Esophagus squamous epithelium (tissue), 5 donors: Measurements from ENCODE around the gene ADAMTS1. TPM values are rescaled to one million over a fixed set of nuclear protein-coding genes. Genes with fewer than 3 reads are reported as not detected.

Experiments
- DNase-seq: peaks from one replicate; lab custom pipeline; 2025; lab: John Stamatoyannopoulos, UW
- H3K27ac ChIP-seq, 4 donors: fragments of 200-600 bp; sonication (generic); one replicate each; pipeline ENCODE4 v1.5.1; 2016 to 2019; ENCODE audit warnings: mild to moderate bottlenecking in 1 of 4
- H3K27me3 ChIP-seq, 4 donors: fragments of 200-600 bp; sonication (generic); 1 replicate in 3 of 4; 2 replicates in 1 of 4; pipeline versions ENCODE4 v1.5.1 to v1.6.0; 2017 to 2021; ENCODE audit warnings: antibody characterized with exemption in 1 of 4
- H3K36me3 ChIP-seq, 3 donors: fragments of 200-600 bp; sonication (generic); one replicate each; pipeline ENCODE4 v1.5.1; 2016 to 2019
- H3K4me1 ChIP-seq, 3 donors: fragments of 200-600 bp; sonication (generic); one replicate each; pipeline ENCODE4 v1.5.1; 2017 to 2019
- H3K4me3 ChIP-seq, 4 donors: fragments of 200-600 bp; sonication (generic); 1 replicate in 3 of 4; 2 replicates in 1 of 4; pipeline ENCODE4 v1.5.1; 2016 to 2019; ENCODE audit warnings: mild to moderate bottlenecking in 2 of 4, moderate library complexity in 1 of 4
- H3K9me3 ChIP-seq, 3 donors: fragments of 200-600 bp; sonication (generic); one replicate each; pipeline ENCODE4 v1.5.1; 2016 to 2019
- CTCF ChIP-seq, 6 experiments: fragments of 450-650 bp in 4 of 6; fragments of 200-600 bp in 2 of 6; sonication (generic) in 2 of 6; IDR thresholded peaks; one replicate each; pipeline ENCODE4 v1.5.1; 2016 to 2019; ENCODE audit warnings: antibody characterized with exemption in 6 of 6, mild to moderate bottlenecking in 4 of 6, moderate library complexity in 4 of 6
- POLR2A ChIP-seq, 4 donors: fragments of 450-650 bp; IDR thresholded peaks; one replicate each; pipeline ENCODE4 v1.6.1; 2017; ENCODE audit warnings: antibody characterized with exemption in 4 of 4, mild to moderate bottlenecking in 4 of 4, moderate library complexity in 3 of 4
- WGBS, 2 donors: methylation state at CpG; one replicate each; pipeline ENCODE4 v1.1.5; 2018; 5-methylcytosine and 5-hydroxymethylcytosine counted together
- intact Hi-C: fragments of 100-400 bp; cut with DNase I; formaldehyde crosslinking; loops from one replicate; pipeline ENCODE4 v1.15.0; 2022
- total RNA-seq, 4 donors: library from RNA; depleted of rRNA; stranded (reverse); fragments of >200 nt; gene quantifications; one replicate each; pipeline ENCODE4 v1.1.0, GENCODE V29; 2016
- donor health status: DM: yes; HTN: yes; CAD: no.

The ADAMTS1 gene
- total RNA-seq, 4 donors from 2014 or later, result 2.8 to 33.0 (median 19.3) TPM

- no peak overlapping the region for H3K4me3 ChIP-seq
- no peaks in the 10 kb centered on the region for H3K9me3 ChIP-seq
- H3K4me1 ChIP-seq, result no peaks in the 10 kb centered on the region
- no peaks in the 10 kb centered on the region for H3K36me3 ChIP-seq
- WGBS, 2 donors, result 78 to 88% methylated on average over 2 of the region's 2 CpGs
- no peak for TF ChIP-seq CTCF (IDR thresholded peaks at IDR 0.05)
- TF ChIP-seq POLR2A (IDR thresholded peaks at IDR 0.05), result no peak
- no peaks in the 10 kb centered on the region for H3K27me3 ChIP-seq
- peak overlapping the region in 1 of 4 donors; percentile 26 for H3K27ac ChIP-seq
- intact Hi-C loops, result no loop called here
- DNase-seq, result no peak
Observed at GRCh38 chr21:26811482-26811881, 33.7 kb downstream of the ADAMTS1 start.

DNA sequence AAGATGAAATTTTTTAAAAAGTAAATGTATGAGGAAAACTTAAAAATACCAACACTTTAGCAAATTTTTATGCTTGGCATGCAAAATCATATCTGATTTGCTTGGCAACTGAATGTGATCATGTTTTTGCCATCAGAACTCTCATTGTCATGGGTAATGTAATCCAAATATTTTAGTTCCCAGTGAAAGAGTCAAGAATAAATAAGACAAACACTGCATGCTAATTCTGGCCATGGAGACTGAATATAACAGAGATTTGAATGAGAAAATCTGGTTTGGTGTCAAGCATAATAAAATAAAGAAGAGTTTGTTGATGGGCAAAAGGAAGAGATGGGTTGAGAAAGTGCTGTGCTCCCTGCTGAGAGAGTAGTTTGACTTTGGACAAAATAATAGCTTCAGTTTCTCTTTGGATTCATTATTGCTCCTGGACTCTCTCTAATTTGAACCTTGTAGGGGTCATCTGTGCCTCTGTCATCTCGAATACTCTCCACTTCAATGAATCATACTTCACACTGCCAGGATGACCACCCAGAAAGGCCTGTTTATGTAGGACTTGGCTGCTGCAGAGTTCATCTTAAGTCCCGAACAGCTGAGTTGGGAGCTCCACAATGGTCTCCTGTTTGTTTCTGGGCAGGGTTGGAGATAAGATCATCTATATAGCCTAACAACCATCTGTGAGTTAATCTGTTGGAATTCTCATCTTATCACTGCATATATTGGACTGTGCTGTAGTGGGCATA lies 34.4 kb downstream of the ADAMTS1 start:
- Histone ChIP-seq H3K9me3 (no peaks in the 10 kb centered on the region), H3K27ac (peak overlapping the region in 1 of 4 donors; percentile 26), H3K4me3 (no peak overlapping the region), H3K27me3 (no peaks in the 10 kb centered on the region), H3K36me3 (no peaks in the 10 kb centered on the region), H3K4me1 (no peaks in the 10 kb centered on the region)
- intact Hi-C loops, result no loop called here
- WGBS, 2 donors, result 45 to 75% methylated on average over 2 of the region's 2 CpGs
- TF ChIP-seq POLR2A (IDR thresholded peaks at IDR 0.05) (no peak), CTCF (IDR thresholded peaks at IDR 0.05) (no peak)
- no peak for DNase-seq

DNA sequence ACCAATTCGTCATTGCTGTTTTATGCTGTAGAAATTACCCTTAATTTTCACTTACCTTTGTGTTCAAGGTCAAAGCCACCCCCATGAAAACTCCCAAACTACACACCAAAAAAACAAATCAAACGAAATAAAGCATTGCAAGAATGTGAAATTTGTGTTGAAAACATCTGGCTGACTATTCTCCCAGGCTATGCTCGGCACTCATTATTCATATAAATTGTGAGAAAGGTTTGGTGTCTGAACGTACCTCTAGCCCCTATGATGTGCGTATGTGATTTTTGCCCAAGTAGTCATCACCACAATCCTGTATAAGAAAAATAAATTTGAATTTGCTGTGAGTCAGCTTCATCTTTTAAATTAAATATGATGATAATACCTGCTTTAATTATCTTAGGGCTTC lies 34.9 kb downstream of the ADAMTS1 start:
- no peak overlapping the region for H3K4me3 ChIP-seq
- 77 to 80% methylated on average over 5 of the region's 5 CpGs for WGBS, 2 donors
- no peak for DNase-seq
- intact Hi-C loops, result no loop called here
- TF ChIP-seq CTCF (IDR thresholded peaks at IDR 0.05) (no peak), POLR2A (IDR thresholded peaks at IDR 0.05) (no peak)
- H3K4me1 ChIP-seq, result no peaks in the 10 kb centered on the region
- no peaks in the 10 kb centered on the region for H3K27me3 ChIP-seq
- no peaks in the 10 kb centered on the region for H3K9me3 ChIP-seq
- no peak overlapping the region for H3K27ac ChIP-seq
- no peaks in the 10 kb centered on the region for H3K36me3 ChIP-seq

- TF ChIP-seq POLR2A (IDR thresholded peaks at IDR 0.05) (no peak), CTCF (IDR thresholded peaks at IDR 0.05) (no peak)
- Histone ChIP-seq H3K4me1 (peaks cover 0 to 5% (median 0%) of the 10 kb centered on the region in 3 donors), H3K27ac (no peak overlapping the region), H3K27me3 (no peaks in the 10 kb centered on the region), H3K4me3 (no peak overlapping the region), H3K36me3 (no peaks in the 10 kb centered on the region), H3K9me3 (no peaks in the 10 kb centered on the region)
- 42 to 59% methylated on average over 4 of the region's 4 CpGs for WGBS, 2 donors
- no peak for DNase-seq
- intact Hi-C loops, result no loop called here
Observed at GRCh38 chr21:26809745-26810144, 35.5 kb downstream of the ADAMTS1 start.

GRCh38 chr21:26806801-26807295 lies 38.4 kb downstream of the ADAMTS1 start:
- H3K4me1 ChIP-seq, result peaks cover 0 to 8% (median 0%) of the 10 kb centered on the region in 3 donors
- no peaks in the 10 kb centered on the region for H3K9me3 ChIP-seq
- TF ChIP-seq CTCF (IDR thresholded peaks at IDR 0.05) (no peak), POLR2A (IDR thresholded peaks at IDR 0.05) (no peak)
- H3K36me3 ChIP-seq, result no peaks in the 10 kb centered on the region
- H3K27ac ChIP-seq, result no peak overlapping the region
- no peak overlapping the region for H3K4me3 ChIP-seq
- DNase-seq, result no peak
- no peaks in the 10 kb centered on the region for H3K27me3 ChIP-seq
- whole genome bisulfite sequencing, 2 donors, result 65 to 67% methylated on average over 5 of the region's 5 CpGs
- intact Hi-C loops, result no loop called here
